ENCODE data around the gene KCNK3.

The KCNK3 gene

GRCh38 chr2:26646986-26647672 is 45.4 kb upstream of the KCNK3 start:
- H3K4me3 ChIP-seq (replicated peaks; ENCODE audit: insufficient read depth, low read length): no peak overlapping the region
- TF ChIP-seq REST (IDR thresholded peaks at IDR 0.05; ENCODE audit: insufficient replicate concordance, low read depth) (no peak), POLR2AphosphoS5 (IDR thresholded peaks at IDR 0.05; ENCODE audit: low read depth) (no peak), GABPA (IDR thresholded peaks at IDR 0.05; ENCODE audit: low read depth) (no peak), SPI1 (IDR thresholded peaks at IDR 0.05; ENCODE audit: borderline replicate concordance, low read depth) (no peak), CTCF (IDR thresholded peaks at IDR 0.05; ENCODE audit: insufficient read depth, low read length) (no peak)
- H3K27me3 ChIP-seq (ENCODE audit: insufficient read depth, poor library complexity, severe bottlenecking): peaks cover 14% of the 10 kb centered on the region
- no peak overlapping the region for H3K27ac ChIP-seq (replicated peaks)
- no peak for DNase-seq (ENCODE audit: low read depth in 1 of 2, low spot score in 1 of 2)

- H3K27me3 ChIP-seq (ENCODE audit: insufficient read depth, poor library complexity, severe bottlenecking): peaks cover 14% of the 10 kb centered on the region
- DNase-seq (ENCODE audit: low read depth in 1 of 2, low spot score in 1 of 2): no peak
- H3K4me3 ChIP-seq (replicated peaks; ENCODE audit: insufficient read depth, low read length): no peak overlapping the region
- H3K27ac ChIP-seq (replicated peaks): no peak overlapping the region
- TF ChIP-seq POLR2AphosphoS5 (IDR thresholded peaks at IDR 0.05; ENCODE audit: low read depth) (no peak), REST (IDR thresholded peaks at IDR 0.05; ENCODE audit: insufficient replicate concordance, low read depth) (no peak), SPI1 (IDR thresholded peaks at IDR 0.05; ENCODE audit: borderline replicate concordance, low read depth) (no peak), CTCF (IDR thresholded peaks at IDR 0.05; ENCODE audit: insufficient read depth, low read length) (no peak), GABPA (IDR thresholded peaks at IDR 0.05; ENCODE audit: low read depth) (no peak)
Measured at GRCh38 chr2:26647981-26648380, 44.5 kb upstream of the KCNK3 start.

GRCh38 chr2:26648516-26648915 is 44.0 kb upstream of the KCNK3 start:
- Histone ChIP-seq H3K4me3 (replicated peaks; ENCODE audit: insufficient read depth, low read length) (no peak overlapping the region), H3K27ac (replicated peaks) (no peak overlapping the region), H3K27me3 (ENCODE audit: insufficient read depth, poor library complexity, severe bottlenecking) (peaks cover 14% of the 10 kb centered on the region)
- TF ChIP-seq POLR2AphosphoS5 (IDR thresholded peaks at IDR 0.05; ENCODE audit: low read depth) (no peak), CTCF (IDR thresholded peaks at IDR 0.05; ENCODE audit: insufficient read depth, low read length) (no peak), REST (IDR thresholded peaks at IDR 0.05; ENCODE audit: insufficient replicate concordance, low read depth) (no peak), GABPA (IDR thresholded peaks at IDR 0.05; ENCODE audit: low read depth) (no peak)
- no peak for DNase-seq (ENCODE audit: low read depth in 1 of 2, low spot score in 1 of 2)

All from HL-60 (cell line).